ENCODE data around the gene NTN3.

DNA sequence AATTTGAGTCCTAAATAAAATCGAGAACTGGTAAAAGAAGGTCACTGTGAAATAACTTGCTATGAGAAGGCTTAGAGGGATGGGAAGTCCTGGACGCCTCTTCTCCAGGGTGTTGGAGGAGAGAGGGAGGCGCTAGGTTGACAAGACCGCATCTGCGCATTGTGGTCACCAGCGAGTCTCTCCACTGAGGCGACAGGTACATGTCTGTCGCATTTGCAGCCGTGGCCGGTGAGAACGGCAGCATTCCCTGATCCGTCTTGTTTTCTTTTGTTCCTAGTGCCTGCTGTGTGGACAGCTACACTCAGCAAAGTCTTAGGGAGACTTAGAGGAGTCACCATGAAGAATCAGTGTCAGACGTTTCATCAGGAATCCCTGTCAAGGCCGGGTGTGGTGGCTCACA, 34.6 kb downstream of the NTN3 start:
- TF ChIP-seq POLR2AphosphoS5 (IDR thresholded peaks at IDR 0.05): no peak
- TF ChIP-seq POLR2A (IDR thresholded peaks at IDR 0.05): no peak
